Body of pancreas (tissue), 4 donors: ENCODE measurements around the gene EIF1AX. TPM values are rescaled to one million over a fixed set of nuclear protein-coding genes. Genes with fewer than 3 reads are reported as not detected.

Experiments used
- ATAC-seq: fragments of 150-250 bp; one replicate; pipeline ENCODE4 v1.9.1; 2016
- DNase-seq, 4 donors: peaks; one replicate each; pipeline ENCODE4 v3.0.0-alpha.2; 2019
- H3K27ac ChIP-seq, 4 donors: fragments of 200-600 bp; sonication (generic); 1 replicate in 3 of 4; 2 replicates in 1 of 4; pipeline versions ENCODE4 v1.5.1 to v1.6.1; 2016 to 2019; ENCODE audit warnings: mild to moderate bottlenecking in 1 of 4, mixed read lengths in 1 of 4, moderate library complexity in 1 of 4
- H3K27me3 ChIP-seq, 2 donors: fragments of 200-600 bp; sonication (generic); one replicate each; pipeline ENCODE4 v1.6.0; 2016; ENCODE audit warnings: mild to moderate bottlenecking in 1 of 2
- H3K36me3 ChIP-seq, 2 donors: fragments of 200-600 bp; sonication (generic); replicated peaks in 1 of 2; 2 replicates each; pipeline ENCODE4 v1.5.1; 2016; ENCODE audit warnings: low read depth in 2 of 2; ENCODE audit not compliant: insufficient read depth in 1 of 2
- H3K4me1 ChIP-seq: fragments of 200-600 bp; sonication (generic); one replicate; pipeline ENCODE4 v1.6.0; 2016
- H3K4me3 ChIP-seq, 2 donors: fragments of 200-600 bp; sonication (generic); 1 replicate in 1 of 2; 2 replicates in 1 of 2; pipeline ENCODE4 v1.5.1; 2016 to 2019
- H3K9me3 ChIP-seq, 3 donors: fragments of 200-600 bp; sonication (generic); 1 replicate in 2 of 3; 2 replicates in 1 of 3; pipeline ENCODE4 v1.5.1; 2016
- POLR2A ChIP-seq, 3 donors: fragments of 450-650 bp; IDR thresholded peaks; one replicate each; pipeline ENCODE4 v1.6.1; 2016; ENCODE audit warnings: antibody characterized with exemption in 3 of 3, mild to moderate bottlenecking in 2 of 3
- WGBS, 2 donors: methylation state at CpG; one replicate each; pipeline ENCODE4 v1.1.5; 2017; 5-methylcytosine and 5-hydroxymethylcytosine counted together
- intact Hi-C: fragments of 100-400 bp; cut with DNase I; formaldehyde crosslinking; loops from one replicate; pipeline ENCODE4 v1.15.1; 2023
- total RNA-seq, 2 donors: library from RNA; depleted of rRNA; stranded (reverse); fragments of >200 nt; gene quantifications; one replicate each; pipeline ENCODE4 v1.1.0, GENCODE V29; 2016
- TF ChIP-seq, protein P1 (sequence below), 7 experiments: fragments of 450-650 bp in 4 of 7; fragments of 200-600 bp in 3 of 7; sonication (generic) in 3 of 7; IDR thresholded peaks; one replicate each; pipeline ENCODE4 v1.5.1; 2016 to 2019; ENCODE audit warnings: antibody characterized with exemption in 7 of 7

Gene EIF1AX
- total RNA-seq, 2 donors from 2014 or later: 23.4 to 29.1 TPM

DNA sequence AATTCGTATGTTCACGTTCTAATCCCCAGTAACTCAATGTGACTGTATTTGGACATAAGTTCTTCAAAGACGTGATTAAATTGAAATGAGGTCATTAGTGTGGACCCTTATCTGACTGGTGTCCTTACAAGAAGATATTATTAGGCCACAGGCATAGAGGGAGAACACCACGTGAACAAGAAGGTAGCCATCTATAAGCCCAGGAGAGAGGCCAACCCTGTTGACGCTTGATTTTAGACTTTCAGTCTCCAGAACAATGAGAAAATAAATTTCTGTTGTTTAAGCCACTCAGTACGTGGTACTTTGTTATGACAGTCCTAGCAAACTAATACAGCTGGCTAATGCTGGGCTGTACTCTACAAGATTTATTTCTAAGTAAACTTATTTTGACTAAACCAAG is 1.5 kb upstream of the EIF1AX start:
- WGBS, 2 donors: 67 to 74% methylated on average over 6 of the region's 6 CpGs
- no peak for DNase-seq
- Histone ChIP-seq H3K9me3 (no peaks in the 10 kb centered on the region), H3K27me3 (no peaks in the 10 kb centered on the region), H3K27ac (no peak overlapping the region), H3K36me3 (no peaks in the 10 kb centered on the region), H3K4me1 (peaks cover 15% of the 10 kb centered on the region), H3K4me3 (no peak overlapping the region)
- no peak for ATAC-seq
- TF ChIP-seq, protein P1, sequence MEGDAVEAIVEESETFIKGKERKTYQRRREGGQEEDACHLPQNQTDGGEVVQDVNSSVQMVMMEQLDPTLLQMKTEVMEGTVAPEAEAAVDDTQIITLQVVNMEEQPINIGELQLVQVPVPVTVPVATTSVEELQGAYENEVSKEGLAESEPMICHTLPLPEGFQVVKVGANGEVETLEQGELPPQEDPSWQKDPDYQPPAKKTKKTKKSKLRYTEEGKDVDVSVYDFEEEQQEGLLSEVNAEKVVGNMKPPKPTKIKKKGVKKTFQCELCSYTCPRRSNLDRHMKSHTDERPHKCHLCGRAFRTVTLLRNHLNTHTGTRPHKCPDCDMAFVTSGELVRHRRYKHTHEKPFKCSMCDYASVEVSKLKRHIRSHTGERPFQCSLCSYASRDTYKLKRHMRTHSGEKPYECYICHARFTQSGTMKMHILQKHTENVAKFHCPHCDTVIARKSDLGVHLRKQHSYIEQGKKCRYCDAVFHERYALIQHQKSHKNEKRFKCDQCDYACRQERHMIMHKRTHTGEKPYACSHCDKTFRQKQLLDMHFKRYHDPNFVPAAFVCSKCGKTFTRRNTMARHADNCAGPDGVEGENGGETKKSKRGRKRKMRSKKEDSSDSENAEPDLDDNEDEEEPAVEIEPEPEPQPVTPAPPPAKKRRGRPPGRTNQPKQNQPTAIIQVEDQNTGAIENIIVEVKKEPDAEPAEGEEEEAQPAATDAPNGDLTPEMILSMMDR (IDR thresholded peaks at IDR 0.05): no peak
- no peak for TF ChIP-seq POLR2A (IDR thresholded peaks at IDR 0.05)
- intact Hi-C loops: no loop called here

DNA sequence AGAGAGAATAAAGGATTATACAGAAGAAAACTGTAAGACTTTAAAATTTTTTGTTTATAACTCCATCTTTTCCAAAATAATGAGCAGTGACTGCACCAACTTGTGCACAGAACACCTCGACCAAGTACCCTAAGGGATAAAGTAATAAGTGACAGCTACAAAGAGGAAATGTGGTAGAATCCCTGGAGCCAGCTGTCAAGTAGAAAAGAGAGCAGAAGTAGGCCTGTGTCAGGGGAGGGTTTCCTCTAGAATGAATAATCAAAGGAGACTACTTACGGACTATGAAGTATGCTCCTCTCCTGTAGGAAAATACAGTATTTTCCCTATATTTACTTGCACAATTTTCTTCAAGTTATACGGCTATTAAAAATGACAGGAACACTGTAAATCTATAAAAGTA is 1.2 kb downstream of the EIF1AX start:
- WGBS, 2 donors: 2 to 6% methylated on average over 3 of the region's 3 CpGs
- DNase-seq: no peak
- no peaks in the 10 kb centered on the region for H3K9me3 ChIP-seq
- H3K27me3 ChIP-seq: no peaks in the 10 kb centered on the region
- peak overlapping the region; percentile 70 to 96 for H3K4me3 ChIP-seq
- peaks cover 15% of the 10 kb centered on the region for H3K4me1 ChIP-seq
- H3K27ac ChIP-seq: peak overlapping the region in 2 of 4 donors; percentile 93 to 96
- TF ChIP-seq, protein P1 (IDR thresholded peaks at IDR 0.05): no peak
- no peak for TF ChIP-seq POLR2A (IDR thresholded peaks at IDR 0.05)
- intact Hi-C loops: no loop called here
- no peak for ATAC-seq
- no peaks in the 10 kb centered on the region for H3K36me3 ChIP-seq

DNA sequence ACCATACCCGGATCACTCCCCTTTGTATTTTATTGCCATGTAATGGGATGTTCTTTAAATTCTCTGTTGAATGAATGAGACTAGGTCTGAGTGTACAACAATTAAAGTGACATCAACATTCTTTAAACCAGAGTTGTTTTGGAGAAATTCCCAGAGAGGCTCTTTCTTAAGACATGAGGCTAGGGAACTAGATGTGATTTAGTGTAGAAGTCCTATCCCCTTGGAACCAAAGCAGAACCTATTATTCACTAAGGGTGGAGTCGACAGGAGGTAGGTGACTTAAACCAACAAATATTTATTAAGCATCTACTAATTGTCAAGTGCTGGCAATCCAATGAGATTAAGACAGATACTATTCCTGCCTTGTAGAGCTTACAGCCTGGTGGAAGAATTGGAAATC is 1.7 kb downstream of the EIF1AX start:
- Histone ChIP-seq H3K4me3 (no peak overlapping the region), H3K9me3 (no peaks in the 10 kb centered on the region), H3K4me1 (peaks cover 15% of the 10 kb centered on the region), H3K36me3 (no peaks in the 10 kb centered on the region), H3K27ac (no peak overlapping the region), H3K27me3 (no peaks in the 10 kb centered on the region)
- ATAC-seq: no peak
- no peak for DNase-seq
- intact Hi-C loops: no loop called here
- TF ChIP-seq, protein P1 (IDR thresholded peaks at IDR 0.05): no peak
- no peak for TF ChIP-seq POLR2A (IDR thresholded peaks at IDR 0.05)
- 15 to 22% methylated on average over 2 of the region's 2 CpGs for WGBS, 2 donors

DNA sequence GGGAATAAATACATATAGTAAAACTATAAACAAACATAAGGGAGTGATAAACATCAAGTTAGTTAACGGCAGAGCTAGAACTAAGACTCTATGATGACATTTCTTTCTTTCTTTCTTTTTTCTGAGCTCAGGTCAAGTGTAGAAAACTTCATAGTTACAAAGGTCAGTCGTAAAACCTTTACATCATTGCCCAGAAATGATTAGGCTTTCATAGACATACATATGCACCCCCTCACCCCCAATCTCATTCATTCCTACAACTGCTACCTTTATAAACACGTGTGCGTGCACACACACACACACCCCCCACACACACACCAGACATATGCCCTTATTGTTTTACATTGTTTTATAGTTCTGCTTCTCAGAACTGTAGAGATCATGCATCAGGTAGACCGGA is 5.7 kb downstream of the EIF1AX start:
- DNase-seq (no peak), ATAC-seq (no peak)
- no peaks in the 10 kb centered on the region for H3K9me3 ChIP-seq
- H3K36me3 ChIP-seq: no peaks in the 10 kb centered on the region
- no peaks in the 10 kb centered on the region for H3K27me3 ChIP-seq
- H3K4me3 ChIP-seq: no peak overlapping the region
- H3K27ac ChIP-seq: no peak overlapping the region
- WGBS, 2 donors: 29 to 56% methylated on average over 5 of the region's 5 CpGs
- intact Hi-C loops: no loop called here
- TF ChIP-seq, protein P1 (IDR thresholded peaks at IDR 0.05): no peak
- TF ChIP-seq POLR2A (IDR thresholded peaks at IDR 0.05): no peak
- peaks cover 15% of the 10 kb centered on the region for H3K4me1 ChIP-seq

DNA sequence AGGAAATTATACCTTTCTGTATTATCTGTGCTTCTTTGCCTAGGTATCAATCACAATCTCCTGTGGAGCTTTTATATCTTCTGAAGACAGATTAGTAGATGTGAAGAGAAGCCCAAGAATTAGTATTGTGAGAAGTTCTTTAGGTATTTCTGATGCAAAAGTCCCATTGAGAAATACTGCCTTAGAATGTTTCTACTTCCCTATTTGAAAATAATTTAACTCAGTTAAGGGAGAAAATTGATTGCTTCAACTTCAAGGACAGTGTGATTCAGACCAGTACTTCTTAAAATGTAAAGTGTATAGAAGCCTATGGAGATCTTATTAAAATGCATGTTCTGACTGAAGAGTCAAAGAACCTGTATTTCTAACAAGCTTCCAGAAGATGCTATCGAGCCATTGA is 9.0 kb downstream of the EIF1AX start:
- Histone ChIP-seq H3K27ac (no peak overlapping the region), H3K4me3 (no peak overlapping the region), H3K4me1 (no peaks in the 10 kb centered on the region), H3K36me3 (no peaks in the 10 kb centered on the region), H3K27me3 (no peaks in the 10 kb centered on the region), H3K9me3 (no peaks in the 10 kb centered on the region)
- TF ChIP-seq, protein P1 (IDR thresholded peaks at IDR 0.05): no peak
- TF ChIP-seq POLR2A (IDR thresholded peaks at IDR 0.05): no peak
- DNase-seq (no peak), ATAC-seq (no peak)
- WGBS, 2 donors: 67 to 91% methylated on average over 1 of the region's 1 CpG
- intact Hi-C loops: no loop called here
